Loucy (cell line): ENCODE measurements around the gene PGBD2.

Source experiments
- EZH2phosphoT487 ChIP-seq: fragments of 200-600 bp; IDR thresholded peaks from 2 replicates; pipeline ENCODE4 v1.6.1; 2018; ENCODE audit warnings: antibody characterized with exemption, mild to moderate bottlenecking, moderate library complexity, borderline replicate concordance
- TF ChIP-seq, protein P1 (sequence below): fragments of 200-600 bp; sonication (generic); conservative IDR thresholded peaks from 2 replicates; pipeline ENCODE4 v1.5.1; 2014; ENCODE audit warnings: mild to moderate bottlenecking, antibody characterized with exemption, low read length

- TF ChIP-seq, protein P1, sequence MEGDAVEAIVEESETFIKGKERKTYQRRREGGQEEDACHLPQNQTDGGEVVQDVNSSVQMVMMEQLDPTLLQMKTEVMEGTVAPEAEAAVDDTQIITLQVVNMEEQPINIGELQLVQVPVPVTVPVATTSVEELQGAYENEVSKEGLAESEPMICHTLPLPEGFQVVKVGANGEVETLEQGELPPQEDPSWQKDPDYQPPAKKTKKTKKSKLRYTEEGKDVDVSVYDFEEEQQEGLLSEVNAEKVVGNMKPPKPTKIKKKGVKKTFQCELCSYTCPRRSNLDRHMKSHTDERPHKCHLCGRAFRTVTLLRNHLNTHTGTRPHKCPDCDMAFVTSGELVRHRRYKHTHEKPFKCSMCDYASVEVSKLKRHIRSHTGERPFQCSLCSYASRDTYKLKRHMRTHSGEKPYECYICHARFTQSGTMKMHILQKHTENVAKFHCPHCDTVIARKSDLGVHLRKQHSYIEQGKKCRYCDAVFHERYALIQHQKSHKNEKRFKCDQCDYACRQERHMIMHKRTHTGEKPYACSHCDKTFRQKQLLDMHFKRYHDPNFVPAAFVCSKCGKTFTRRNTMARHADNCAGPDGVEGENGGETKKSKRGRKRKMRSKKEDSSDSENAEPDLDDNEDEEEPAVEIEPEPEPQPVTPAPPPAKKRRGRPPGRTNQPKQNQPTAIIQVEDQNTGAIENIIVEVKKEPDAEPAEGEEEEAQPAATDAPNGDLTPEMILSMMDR, result no peak
- no peak for TF ChIP-seq EZH2phosphoT487
Observed at GRCh38 chr1:248910761-248911160, 4.7 kb downstream of the PGBD2 start.
